ENCODE results near the gene C10orf90. TPM values are rescaled to one million over a fixed set of nuclear protein-coding genes. Genes with fewer than 3 reads are reported as not detected.

Gene C10orf90
- total RNA-seq, 2 donors from 2014 or later = 0.43 TPM; not detected in 1

DNA sequence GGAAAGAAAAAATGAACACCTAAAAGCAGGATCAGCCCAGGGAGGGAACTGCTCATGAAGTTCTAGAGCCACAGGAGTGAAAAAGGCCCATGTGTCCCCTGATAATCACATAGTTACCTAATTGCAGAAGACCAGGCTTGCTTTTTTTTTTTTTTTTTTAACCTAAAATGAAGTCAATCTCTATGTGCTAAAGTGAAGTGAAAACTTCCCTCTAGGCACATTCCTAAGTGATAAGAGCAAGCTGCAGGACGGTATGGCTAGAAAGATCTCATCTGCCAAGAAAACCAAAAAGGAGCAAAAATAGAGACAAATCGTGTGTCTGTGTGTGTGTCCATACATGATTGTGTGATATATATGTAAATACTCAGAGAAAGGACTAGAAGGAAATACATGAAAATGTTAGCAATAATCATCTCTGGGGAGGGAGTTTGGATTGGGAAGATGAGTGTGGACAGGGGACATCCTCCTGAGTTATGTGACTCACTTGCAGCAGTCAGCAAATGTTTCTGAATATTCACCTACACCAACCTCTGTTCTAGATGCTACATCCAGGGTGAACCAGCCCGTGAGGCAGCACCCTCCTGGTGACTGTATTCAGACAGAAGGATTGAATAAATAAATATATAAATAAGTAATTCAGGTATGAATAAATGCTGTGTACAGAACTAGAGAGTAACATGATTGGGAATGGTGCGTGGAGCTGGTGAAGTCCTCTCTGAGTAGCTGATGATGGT, 76.4 kb downstream of the C10orf90 start:
- no peak for DNase-seq (ENCODE audit: low spot score)
- H3K4me1 ChIP-seq = no peaks in the 10 kb centered on the region
- H3K27ac ChIP-seq = no peak overlapping the region
- no peaks in the 10 kb centered on the region for H3K27me3 ChIP-seq
- no peaks in the 10 kb centered on the region for H3K36me3 ChIP-seq
- H3K9me3 ChIP-seq = no peaks in the 10 kb centered on the region
- H3K4me3 ChIP-seq = no peak overlapping the region
- TF ChIP-seq, protein P1, sequence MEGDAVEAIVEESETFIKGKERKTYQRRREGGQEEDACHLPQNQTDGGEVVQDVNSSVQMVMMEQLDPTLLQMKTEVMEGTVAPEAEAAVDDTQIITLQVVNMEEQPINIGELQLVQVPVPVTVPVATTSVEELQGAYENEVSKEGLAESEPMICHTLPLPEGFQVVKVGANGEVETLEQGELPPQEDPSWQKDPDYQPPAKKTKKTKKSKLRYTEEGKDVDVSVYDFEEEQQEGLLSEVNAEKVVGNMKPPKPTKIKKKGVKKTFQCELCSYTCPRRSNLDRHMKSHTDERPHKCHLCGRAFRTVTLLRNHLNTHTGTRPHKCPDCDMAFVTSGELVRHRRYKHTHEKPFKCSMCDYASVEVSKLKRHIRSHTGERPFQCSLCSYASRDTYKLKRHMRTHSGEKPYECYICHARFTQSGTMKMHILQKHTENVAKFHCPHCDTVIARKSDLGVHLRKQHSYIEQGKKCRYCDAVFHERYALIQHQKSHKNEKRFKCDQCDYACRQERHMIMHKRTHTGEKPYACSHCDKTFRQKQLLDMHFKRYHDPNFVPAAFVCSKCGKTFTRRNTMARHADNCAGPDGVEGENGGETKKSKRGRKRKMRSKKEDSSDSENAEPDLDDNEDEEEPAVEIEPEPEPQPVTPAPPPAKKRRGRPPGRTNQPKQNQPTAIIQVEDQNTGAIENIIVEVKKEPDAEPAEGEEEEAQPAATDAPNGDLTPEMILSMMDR (IDR thresholded peaks at IDR 0.05) = no peak

GRCh38 chr10:126592901-126593300, 77.6 kb downstream of the C10orf90 start:
- Histone ChIP-seq H3K9me3 (no peaks in the 10 kb centered on the region), H3K4me1 (no peaks in the 10 kb centered on the region), H3K36me3 (no peaks in the 10 kb centered on the region), H3K4me3 (no peak overlapping the region), H3K27me3 (no peaks in the 10 kb centered on the region), H3K27ac (no peak overlapping the region)
- no peak for DNase-seq (ENCODE audit: low spot score)
- TF ChIP-seq, protein P1 (IDR thresholded peaks at IDR 0.05) = no peak

DNA sequence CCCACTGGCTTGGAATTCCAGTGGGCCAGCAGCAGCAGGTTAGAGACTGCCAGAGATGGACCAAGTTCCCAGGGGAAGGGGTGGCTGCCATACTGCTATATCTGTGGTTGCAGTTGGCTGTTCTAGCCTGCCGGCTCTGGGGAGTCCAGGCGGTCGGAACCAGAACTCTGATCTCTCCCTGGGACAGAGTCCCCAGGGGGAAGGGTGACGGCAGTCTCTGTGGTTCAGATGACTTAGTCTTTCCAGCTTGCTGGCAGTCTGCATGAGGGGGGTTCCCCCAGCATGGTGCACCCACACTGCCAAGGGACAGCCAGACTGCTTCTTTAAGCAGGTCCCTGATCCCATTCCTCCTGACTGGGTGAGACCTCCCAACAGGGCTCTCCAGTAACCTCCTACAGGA, 82.5 kb downstream of the C10orf90 start:
- no peaks in the 10 kb centered on the region for H3K9me3 ChIP-seq
- H3K4me3 ChIP-seq = no peak overlapping the region
- no peaks in the 10 kb centered on the region for H3K27me3 ChIP-seq
- no peaks in the 10 kb centered on the region for H3K4me1 ChIP-seq
- TF ChIP-seq, protein P1 (IDR thresholded peaks at IDR 0.05) = no peak
- DNase-seq (ENCODE audit: low spot score) = no peak
- no peaks in the 10 kb centered on the region for H3K36me3 ChIP-seq
- H3K27ac ChIP-seq = no peak overlapping the region

DNA sequence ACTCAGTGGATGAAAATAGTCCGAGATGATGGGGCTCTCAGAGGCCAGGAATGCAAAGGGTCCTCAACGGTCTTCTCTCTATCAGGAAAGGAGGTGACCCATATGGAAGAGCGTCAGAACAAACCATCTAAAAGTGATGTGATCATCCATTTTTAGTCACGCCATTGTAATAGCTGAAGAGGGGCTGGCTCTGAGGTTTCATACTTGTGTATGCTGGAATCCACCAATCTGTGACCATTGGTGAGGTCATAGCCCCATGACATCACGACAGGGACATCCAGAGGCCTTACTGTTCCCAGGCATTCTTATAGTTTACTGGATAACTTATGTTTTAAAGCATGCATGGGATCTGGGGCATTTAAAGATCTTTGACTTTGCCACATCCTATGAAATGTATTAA, 83.6 kb downstream of the C10orf90 start:
- TF ChIP-seq, protein P1 (IDR thresholded peaks at IDR 0.05) = no peak
- Histone ChIP-seq H3K36me3 (no peaks in the 10 kb centered on the region), H3K4me1 (no peaks in the 10 kb centered on the region), H3K4me3 (no peak overlapping the region), H3K27me3 (no peaks in the 10 kb centered on the region), H3K27ac (no peak overlapping the region), H3K9me3 (no peaks in the 10 kb centered on the region)
- no peak for DNase-seq (ENCODE audit: low spot score)

- no peak for DNase-seq (ENCODE audit: low spot score)
- H3K27me3 ChIP-seq = no peaks in the 10 kb centered on the region
- no peaks in the 10 kb centered on the region for H3K9me3 ChIP-seq
- no peaks in the 10 kb centered on the region for H3K4me1 ChIP-seq
- H3K4me3 ChIP-seq = no peak overlapping the region
- H3K27ac ChIP-seq = no peak overlapping the region
- H3K36me3 ChIP-seq = no peaks in the 10 kb centered on the region
- TF ChIP-seq, protein P1 (IDR thresholded peaks at IDR 0.05) = no peak
These were observed 84.4 kb downstream of the C10orf90 start for GRCh38 chr10:126586128-126586527.

Measured in right atrium auricular region (tissue), 2 donors.